A673 (cell line): ENCODE results near the gene UTP14C.

Experiments used
- CTCF ChIP-seq: fragments of 300-800, 200-600 bp; sonication (generic); conservative IDR thresholded peaks from 2 replicates; pipeline ENCODE4 v1.5.1; 2017; ENCODE audit warnings: low read depth, mild to moderate bottlenecking, antibody characterized with exemption, low read length, moderate library complexity, mixed read lengths
- EZH2 ChIP-seq: fragments of 200-600 bp; sonication (generic); IDR thresholded peaks from 2 replicates; pipeline ENCODE4 v1.6.1; 2017; ENCODE audit warnings: borderline replicate concordance, low read depth, mild to moderate bottlenecking, mixed read lengths, antibody characterized with exemption, low read length; ENCODE audit not compliant: poor library complexity, severe bottlenecking

GRCh38 chr13:52010890-52011631 lies 13.4 kb upstream of the UTP14C start, which contains the start of gene ATP7B:
- no peak for TF ChIP-seq EZH2
- no peak for TF ChIP-seq CTCF
